Chondrocyte (in vitro differentiated cells): ENCODE data around the gene TMEM120B. TPM values are rescaled to one million over a fixed set of nuclear protein-coding genes. Genes with fewer than 3 reads are reported as not detected.

Source experiments
- DNase-seq: peaks from one replicate; pipeline ENCODE4 v3.0.0; 2021; ENCODE audit warnings: mixed read lengths, low spot score
- H3K27ac Mint-ChIP-seq: one replicate; pipeline ENCODE4 v1.8.0; 2021; ENCODE audit warnings: mild to moderate bottlenecking, moderate library complexity, mixed read lengths; ENCODE audit not compliant: unreplicated experiment
- H3K27me3 Mint-ChIP-seq: 2 replicates; pipeline ENCODE4 v1.8.0; 2021; ENCODE audit warnings: low read depth, mixed read lengths
- H3K36me3 Mint-ChIP-seq: 2 replicates; pipeline ENCODE4 v1.8.0; 2021; ENCODE audit warnings: low read depth, mixed read lengths
- H3K4me1 Mint-ChIP-seq: 2 replicates; pipeline ENCODE4 v1.8.0; 2021; ENCODE audit warnings: low read depth, mild to moderate bottlenecking, mixed read lengths
- H3K4me3 Mint-ChIP-seq: one replicate; pipeline ENCODE4 v1.8.0; 2021; ENCODE audit warnings: mild to moderate bottlenecking, moderate library complexity, mixed read lengths; ENCODE audit not compliant: unreplicated experiment
- H3K9me3 Mint-ChIP-seq: 2 replicates; pipeline ENCODE4 v1.8.0; 2021; ENCODE audit warnings: low read depth, mixed read lengths
- total RNA-seq: library from RNA; stranded (reverse); gene quantifications from 3 replicates; pipeline ENCODE4 v1.2.1, GENCODE V29; 2021
- TF ChIP-seq, protein P1 (sequence below): fragments of 200-600 bp; sonication (generic); IDR thresholded peaks from 2 replicates; pipeline ENCODE4 v1.5.0; 2021; ENCODE audit warnings: antibody characterized with exemption, mild to moderate bottlenecking, moderate library complexity

The TMEM120B gene
- total RNA-seq, 1 donor from 2014 or later: 15.3 TPM

DNA sequence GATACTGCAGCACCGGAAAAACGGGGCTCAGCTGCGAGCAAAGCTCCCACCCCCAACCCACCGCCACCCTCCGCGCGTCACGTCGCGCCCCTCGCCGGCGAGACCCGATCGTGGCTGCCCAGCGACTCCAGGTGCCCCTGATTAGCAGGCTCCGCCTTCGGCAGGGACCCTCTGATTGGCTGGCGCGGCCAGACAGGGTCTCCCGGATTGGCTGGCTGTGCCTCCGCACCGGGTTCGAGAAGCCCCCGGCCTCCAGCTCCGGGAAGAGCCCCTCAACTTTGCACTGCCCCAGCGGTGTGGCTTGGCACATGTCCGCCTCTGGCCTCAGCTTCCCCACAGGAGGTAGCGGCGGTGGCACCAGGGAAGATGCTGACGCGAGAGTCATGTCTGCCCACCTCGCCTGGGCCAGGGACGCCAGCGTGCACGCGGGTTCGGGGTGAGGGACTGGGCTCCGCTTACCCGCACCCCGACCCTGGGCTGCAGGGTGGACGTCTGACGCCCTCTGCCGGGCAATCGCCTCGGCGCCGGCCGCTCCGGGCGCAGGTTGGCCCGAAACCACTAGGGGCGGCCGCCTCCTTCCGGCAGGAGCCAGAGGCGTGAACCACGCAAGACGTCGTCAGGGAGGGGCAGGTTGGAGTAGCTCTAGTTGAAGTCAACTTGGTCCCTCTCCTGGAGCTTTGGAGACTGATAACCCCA, 81.4 kb downstream of the TMEM120B start:
- H3K36me3 Mint-ChIP-seq: peaks cover 1% of the 10 kb centered on the region
- no peaks in the 10 kb centered on the region for H3K27me3 Mint-ChIP-seq
- H3K4me3 Mint-ChIP-seq: peak overlapping the region; percentile 68
- H3K9me3 Mint-ChIP-seq: no peaks in the 10 kb centered on the region
- peak overlapping the region; percentile 99 for H3K27ac Mint-ChIP-seq
- DNase-seq: no peak
- H3K4me1 Mint-ChIP-seq: peaks cover 62% of the 10 kb centered on the region
- TF ChIP-seq, protein P1, sequence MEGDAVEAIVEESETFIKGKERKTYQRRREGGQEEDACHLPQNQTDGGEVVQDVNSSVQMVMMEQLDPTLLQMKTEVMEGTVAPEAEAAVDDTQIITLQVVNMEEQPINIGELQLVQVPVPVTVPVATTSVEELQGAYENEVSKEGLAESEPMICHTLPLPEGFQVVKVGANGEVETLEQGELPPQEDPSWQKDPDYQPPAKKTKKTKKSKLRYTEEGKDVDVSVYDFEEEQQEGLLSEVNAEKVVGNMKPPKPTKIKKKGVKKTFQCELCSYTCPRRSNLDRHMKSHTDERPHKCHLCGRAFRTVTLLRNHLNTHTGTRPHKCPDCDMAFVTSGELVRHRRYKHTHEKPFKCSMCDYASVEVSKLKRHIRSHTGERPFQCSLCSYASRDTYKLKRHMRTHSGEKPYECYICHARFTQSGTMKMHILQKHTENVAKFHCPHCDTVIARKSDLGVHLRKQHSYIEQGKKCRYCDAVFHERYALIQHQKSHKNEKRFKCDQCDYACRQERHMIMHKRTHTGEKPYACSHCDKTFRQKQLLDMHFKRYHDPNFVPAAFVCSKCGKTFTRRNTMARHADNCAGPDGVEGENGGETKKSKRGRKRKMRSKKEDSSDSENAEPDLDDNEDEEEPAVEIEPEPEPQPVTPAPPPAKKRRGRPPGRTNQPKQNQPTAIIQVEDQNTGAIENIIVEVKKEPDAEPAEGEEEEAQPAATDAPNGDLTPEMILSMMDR: peak; percentile 93

DNA sequence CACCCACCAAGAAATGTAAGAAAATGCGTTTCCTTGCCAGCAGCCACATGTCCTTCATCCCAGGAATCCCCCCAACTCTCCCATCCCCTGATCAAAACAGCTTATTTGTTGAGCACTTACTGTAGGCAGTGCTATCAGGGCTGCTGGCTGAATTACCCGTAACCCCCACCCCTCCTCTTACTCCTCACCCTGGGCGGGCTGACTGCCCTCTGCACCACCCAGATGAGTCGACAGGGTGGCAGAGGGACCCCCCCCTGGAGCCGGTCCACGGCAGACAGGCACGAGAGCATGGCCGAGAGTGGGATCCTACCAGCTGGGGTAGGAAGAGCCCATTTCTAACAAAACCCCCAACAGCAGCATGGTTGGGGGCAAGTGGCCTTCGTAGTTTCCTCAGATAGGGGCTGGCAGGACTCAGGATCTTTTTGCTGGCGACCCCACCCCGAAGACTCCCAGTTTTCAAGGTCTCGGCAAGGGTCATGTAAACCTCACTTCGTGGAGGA, 82.0 kb downstream of the TMEM120B start:
- peak overlapping the region; percentile 99 for H3K27ac Mint-ChIP-seq
- H3K36me3 Mint-ChIP-seq: peaks cover 1% of the 10 kb centered on the region
- H3K27me3 Mint-ChIP-seq: no peaks in the 10 kb centered on the region
- no peak for DNase-seq
- TF ChIP-seq, protein P1: no peak
- H3K9me3 Mint-ChIP-seq: no peaks in the 10 kb centered on the region
- H3K4me3 Mint-ChIP-seq: peak overlapping the region; percentile 68
- peaks cover 66% of the 10 kb centered on the region for H3K4me1 Mint-ChIP-seq

DNA sequence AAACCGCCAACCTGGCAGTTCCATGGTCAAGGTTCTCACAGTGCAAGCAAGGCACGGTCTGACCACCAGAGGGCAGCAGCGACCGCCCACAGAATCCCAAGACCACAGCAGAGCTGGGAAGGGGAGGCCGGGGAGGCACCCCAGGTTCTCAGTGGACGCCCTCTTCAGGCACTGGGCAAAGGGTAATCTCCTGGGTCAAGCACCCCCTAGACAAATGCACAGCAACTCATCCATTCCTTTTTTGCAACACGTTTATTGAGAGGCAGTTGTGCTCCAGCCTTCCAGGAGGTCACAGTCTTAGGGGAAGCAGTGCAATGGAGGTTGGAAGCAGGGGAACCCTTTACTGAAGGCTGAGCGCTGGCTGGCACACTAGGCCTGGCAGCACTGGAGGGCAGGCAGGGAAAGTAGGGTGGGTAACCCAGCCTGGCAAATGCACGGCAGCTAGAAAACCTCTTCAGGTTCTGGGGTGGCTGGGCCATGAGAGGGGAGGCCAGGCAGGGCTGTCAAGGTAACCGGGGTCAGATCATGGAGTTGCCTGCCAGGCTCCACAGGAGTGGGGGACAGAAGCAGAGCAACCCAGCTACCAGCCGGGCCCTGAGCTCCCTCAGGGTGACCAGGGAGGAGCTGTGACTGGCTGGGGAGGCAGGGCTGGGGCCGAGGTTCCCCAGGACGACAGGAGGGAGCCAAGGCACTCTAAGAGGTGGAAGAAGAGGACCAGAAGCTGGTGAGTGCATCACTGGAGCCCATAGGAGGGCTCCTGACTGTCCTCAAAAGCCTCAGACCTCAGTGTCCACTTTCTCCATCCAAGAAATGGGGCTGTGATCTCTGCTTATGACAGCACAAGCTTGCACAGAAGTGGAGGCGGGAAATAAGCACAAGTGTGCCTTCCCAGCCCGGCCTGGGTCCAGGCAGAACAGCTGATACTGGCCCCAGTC, 82.7 kb downstream of the TMEM120B start:
- Mint-ChIP-seq H3K4me1 (peaks cover 59% of the 10 kb centered on the region), H3K36me3 (peaks cover 1% of the 10 kb centered on the region), H3K27ac (peak overlapping the region; percentile 99), H3K4me3 (peak overlapping the region; percentile 68), H3K27me3 (no peaks in the 10 kb centered on the region), H3K9me3 (no peaks in the 10 kb centered on the region)
- TF ChIP-seq, protein P1: peak; percentile 85
- DNase-seq: no peak

DNA sequence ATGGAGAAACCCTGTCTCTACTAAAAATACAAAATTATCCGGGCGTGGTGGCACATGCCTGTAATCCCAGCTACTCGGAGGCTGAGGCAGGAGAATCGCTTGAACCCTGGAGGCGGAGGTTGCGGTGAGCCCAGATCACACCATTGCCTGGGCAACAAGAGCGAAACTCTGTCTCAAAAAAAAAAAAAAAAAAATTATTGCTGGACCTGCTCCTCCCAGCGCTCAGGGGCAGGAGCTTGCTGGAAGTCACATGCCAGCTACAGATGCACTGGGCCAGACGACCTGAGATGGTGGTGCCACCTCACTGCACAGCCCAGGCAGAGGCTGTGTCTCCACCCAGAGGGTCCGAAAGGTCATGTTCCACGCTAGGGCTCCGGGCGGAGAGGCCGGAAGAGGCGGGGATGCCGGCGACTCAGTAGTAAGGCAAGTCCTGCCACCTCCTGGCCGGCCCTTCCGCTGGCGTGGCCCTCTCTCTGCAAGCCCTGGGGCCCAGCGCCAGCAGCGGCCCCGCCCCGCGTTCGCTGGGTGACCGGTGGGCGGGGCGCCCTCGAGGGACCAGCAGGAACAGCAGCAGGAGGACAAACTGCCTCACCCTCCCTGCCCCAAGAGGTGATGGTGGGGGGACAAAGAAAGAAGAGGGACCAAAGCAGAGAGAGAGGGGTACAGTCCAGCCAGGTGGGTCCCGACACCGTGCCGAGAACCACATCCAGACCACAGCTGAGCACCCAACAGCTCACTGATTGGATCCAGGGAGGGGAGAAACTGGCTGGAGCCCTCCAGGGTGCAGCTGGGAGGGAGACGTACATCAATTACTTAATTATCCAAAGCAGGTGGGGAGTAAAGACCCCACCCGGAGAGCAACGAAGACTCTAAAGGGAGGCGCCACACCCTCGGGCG, 84.6 kb downstream of the TMEM120B start:
- Mint-ChIP-seq H3K9me3 (no peaks in the 10 kb centered on the region), H3K36me3 (peaks cover 5% of the 10 kb centered on the region), H3K27ac (peak overlapping the region; percentile 99), H3K4me1 (peaks cover 62% of the 10 kb centered on the region), H3K27me3 (no peaks in the 10 kb centered on the region), H3K4me3 (peak overlapping the region; percentile 79)
- no peak for DNase-seq
- TF ChIP-seq, protein P1: peak; percentile 68
